Globus pallidus (tissue), 1 donor: ENCODE measurements around the gene DCHS2.

ENCODE experiments used
- DNase-seq: peaks from one replicate; pipeline ENCODE4 v3.0.0-alpha.2; 2015; ENCODE audit warnings: low spot score

The DCHS2 gene

GRCh38 chr4:154490583-154491340 is 837 bp downstream of the DCHS2 start:
- no peak for DNase-seq

GRCh38 chr4:154490234-154490582 is 1.4 kb downstream of the DCHS2 start:
- DNase-seq, result no peak

DNA sequence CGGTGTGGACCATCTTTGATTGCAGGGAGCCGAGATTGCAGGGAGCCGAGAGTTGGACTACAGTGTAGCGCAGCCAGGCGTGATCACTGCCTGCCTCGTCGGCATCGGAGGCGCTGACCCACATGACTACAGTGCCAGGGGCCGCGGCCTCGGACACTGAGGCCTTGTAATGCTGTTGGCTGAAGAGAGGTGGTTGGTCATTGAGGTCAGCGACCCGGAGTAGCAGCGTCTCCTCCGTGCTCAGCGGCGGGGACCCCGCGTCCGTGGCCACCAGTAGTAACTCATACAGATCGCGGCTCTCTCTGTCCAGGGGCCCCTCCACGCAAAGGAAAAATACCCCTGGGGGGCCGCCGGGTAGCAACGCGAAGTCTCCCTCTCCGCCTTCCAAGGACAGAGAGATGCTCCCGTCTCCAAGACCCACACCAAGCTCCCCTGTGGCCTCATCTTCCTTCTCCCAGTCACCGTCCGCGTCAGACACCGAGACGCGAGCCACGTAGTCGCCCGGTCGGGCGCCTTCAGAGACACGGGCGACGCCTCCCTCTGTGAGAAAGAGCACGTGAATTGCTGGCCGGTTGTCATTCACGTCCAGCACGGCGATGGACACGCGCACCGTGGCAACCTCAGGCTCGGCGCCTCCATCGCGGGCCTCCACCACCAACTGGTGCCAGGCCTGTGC is 1.9 kb downstream of the DCHS2 start:
- DNase-seq, result no peak

DNA sequence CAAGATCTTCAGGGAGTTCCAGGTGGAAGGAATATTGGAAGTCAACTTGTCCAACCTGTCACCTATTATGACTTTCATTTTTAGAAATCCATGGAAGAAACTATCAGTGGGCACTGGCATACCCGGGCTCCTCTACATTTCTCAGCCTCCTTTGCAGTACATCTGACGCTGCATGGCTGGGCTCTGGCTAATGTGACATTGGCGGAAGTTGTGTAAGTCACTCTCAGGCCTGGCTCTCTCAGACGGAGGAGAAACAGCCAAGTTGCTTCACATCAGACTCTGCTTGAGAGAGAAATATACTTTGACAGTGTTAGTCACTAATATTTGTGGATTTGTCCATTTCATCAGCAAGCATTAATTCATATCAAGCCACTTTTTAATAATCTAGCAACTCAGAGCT is 4.5 kb downstream of the DCHS2 start:
- no peak for DNase-seq

DNA sequence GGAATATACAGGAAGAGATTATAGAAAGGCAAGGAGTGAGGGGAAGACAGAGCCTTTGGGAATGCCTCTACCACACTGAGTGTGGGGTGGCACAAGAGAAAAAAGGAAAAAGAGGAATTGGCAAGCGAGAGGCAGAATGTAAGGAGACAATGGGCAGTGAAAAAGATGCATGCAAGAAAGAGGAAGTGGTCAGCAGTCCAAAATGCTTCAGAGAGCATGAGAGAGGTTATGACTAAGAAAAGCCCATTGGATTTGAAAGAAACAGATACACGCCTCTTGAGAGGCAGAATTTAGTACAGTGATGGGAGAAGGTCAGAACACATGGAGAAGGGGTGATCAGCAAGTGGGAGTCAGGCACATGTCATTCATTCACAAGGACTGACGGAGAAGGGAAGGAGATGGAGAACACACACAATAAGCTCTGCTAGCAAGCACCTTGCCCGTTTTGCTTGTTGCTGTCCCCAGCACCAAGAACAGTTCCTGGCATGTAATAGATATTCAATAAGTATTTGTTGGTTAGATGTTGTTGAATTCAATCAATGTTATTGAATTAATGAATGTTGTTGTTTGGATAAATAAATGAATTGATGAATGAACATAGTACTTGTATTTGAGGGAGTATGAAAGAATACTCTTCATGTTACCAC is 6.3 kb downstream of the DCHS2 start:
- DNase-seq, result no peak

GRCh38 chr4:154478547-154478946 is 13.1 kb downstream of the DCHS2 start:
- DNase-seq, result no peak

DNA sequence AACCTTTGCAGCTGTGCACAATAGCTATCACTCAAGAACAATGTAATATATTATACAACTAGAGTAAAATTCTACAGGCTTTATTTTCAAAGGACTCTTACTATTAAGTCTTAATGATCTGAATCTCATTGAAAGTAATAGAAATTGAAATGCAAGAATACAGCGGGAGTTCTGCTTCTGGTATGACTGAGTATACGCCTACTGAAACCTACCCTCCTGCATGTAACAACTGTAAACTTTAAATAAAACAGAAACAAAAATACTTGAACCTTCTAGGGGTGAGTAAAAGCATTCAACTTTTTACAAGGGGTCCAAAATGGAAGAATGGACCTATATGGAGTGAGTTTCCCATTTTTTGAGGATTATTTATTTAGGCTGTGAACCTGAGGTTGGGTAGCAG is 13.5 kb downstream of the DCHS2 start:
- DNase-seq, result no peak

DNA sequence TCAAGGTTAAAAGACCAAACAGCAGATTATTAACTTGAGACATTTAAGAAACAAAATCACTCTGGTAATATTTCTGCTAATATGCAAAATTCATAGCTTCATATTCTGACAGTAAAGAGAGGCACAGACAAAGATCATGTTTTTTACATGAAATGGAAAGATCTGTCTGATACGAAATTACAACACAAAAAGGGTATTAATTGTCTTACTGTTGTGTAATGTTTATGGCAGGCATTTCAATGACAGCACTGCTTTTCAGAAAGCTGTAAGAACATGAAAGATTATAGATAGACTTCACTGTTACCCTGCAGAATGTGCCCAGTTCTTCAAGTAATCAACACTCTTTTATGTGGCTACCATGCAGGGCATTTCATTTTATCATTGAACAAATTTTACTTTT is 15.4 kb downstream of the DCHS2 start:
- DNase-seq, result no peak

GRCh38 chr4:154475820-154476219 is 15.8 kb downstream of the DCHS2 start:
- no peak for DNase-seq

- DNase-seq, result no peak
Measured at GRCh38 chr4:154473497-154473896, 18.1 kb downstream of the DCHS2 start.

GRCh38 chr4:154472858-154473257 is 18.7 kb downstream of the DCHS2 start:
- DNase-seq, result no peak

- no peak for DNase-seq
Measured at GRCh38 chr4:154471526-154472331, 19.9 kb downstream of the DCHS2 start.

DNA sequence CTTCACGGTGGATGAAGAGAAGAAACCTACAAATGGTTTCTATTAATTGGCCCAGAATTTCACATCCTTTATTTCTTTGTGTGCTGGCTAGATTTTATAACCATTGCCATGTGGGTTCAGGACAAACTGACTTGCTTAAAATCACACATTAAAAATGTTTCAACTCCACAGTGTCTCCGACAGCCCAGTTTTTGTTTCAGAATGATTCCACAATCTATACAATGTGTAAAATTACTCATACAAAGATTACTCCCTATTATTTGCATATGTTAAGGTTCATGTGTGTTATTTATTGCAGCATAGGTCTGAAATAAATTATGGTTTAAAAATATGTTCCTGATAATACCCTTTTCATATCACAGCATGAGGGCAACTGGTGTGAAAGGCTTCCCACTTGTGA is 20.6 kb downstream of the DCHS2 start:
- no peak for DNase-seq

DNA sequence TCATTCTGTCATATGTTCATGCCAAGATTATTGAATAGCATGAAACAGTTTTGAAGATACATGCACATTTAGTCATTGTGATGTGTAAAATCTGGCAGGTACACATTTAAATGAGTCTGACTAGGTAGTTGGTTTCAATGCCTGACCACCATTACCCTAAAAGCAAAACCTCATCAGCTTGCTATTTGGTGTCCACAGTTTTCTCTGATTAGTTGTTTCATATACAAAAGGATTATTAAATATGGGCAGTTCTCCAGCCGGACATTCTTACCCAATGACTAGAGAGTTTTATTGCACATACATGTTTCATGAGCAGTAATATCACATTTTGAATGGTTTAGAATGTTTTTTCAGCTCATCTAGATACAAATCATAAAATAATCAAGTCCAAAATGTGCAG is 23.7 kb downstream of the DCHS2 start:
- DNase-seq, result no peak

DNA sequence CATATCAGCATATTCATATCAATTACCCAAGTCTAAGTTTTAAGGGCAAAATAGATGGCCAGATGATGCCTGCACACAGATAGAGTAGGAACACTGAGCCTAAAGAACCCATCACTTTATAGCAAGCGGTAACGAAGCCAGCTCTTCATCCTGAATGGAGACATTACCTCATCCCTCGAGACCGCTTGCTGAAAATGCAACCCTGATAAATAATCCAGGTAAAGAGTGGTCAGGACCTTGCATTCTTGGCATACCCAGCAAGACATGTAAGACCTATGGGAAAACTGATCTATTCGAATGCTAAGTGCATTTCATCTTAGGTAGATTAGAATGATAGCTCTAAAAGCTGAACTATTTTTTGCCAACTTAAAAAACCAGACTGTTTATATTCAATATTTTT is 25.3 kb downstream of the DCHS2 start:
- DNase-seq, result no peak

- no peak for DNase-seq
Measured at GRCh38 chr4:154465085-154465484, 26.5 kb downstream of the DCHS2 start.

DNA sequence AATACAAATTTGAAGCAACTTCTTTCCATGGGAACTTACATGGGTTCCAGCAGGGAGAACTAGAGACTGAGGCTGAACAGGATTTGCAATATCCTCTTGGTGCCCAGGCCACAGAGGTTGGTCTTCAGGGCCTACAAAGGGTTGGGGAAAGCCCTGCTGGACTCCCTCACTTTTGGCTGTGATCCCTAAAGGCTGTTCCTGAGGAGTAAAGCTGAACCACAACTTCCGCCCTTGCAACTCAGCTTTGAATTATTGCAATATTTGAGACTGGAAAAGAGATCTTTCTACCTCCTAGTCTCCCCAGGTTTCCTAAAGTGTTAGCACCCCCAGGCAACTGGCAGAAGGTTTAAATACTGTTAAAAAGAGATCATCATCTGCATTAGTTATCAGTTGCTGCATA is 26.9 kb downstream of the DCHS2 start:
- DNase-seq, result no peak

GRCh38 chr4:154462081-154462810 is 29.4 kb downstream of the DCHS2 start:
- no peak for DNase-seq

DNA sequence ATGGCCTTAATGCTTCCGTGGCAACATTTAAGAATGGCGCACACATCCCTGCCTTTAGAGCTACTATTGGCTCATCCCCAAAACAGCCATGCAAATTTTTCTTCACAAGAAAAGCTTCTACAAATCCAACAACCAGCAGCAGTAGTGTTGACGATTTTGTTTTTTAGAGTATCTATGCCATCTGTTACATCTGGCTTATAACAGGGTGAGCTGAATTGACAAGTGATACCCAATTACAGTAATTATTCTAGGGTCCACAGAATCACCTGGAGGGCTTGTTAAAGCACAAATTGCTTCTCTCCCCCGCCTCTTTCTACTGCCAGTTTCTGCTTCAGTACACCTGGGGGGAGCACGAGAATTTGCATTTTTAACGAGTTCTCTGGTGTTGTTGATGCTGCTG is 34.1 kb downstream of the DCHS2 start:
- DNase-seq, result no peak

DNA sequence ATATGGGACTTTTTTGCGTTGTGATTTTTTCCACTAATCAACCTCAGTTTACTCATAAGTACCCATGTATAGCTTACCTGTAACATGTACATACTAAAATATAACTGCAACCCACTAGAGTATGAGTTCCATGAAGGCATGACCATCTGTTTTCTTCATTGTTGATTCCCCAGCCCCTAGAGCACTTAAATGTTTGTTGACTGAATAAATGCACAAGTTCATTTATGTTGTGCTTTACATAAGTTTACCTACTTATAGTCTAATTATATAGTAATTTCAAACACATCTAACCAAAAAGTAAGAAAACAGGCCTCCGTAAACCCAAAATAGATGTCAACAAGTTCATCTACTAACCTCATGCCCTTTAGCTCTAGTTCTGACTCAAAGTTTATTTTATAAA is 34.7 kb downstream of the DCHS2 start:
- DNase-seq, result no peak

GRCh38 chr4:154456240-154456639 is 35.4 kb downstream of the DCHS2 start:
- DNase-seq, result no peak

DNA sequence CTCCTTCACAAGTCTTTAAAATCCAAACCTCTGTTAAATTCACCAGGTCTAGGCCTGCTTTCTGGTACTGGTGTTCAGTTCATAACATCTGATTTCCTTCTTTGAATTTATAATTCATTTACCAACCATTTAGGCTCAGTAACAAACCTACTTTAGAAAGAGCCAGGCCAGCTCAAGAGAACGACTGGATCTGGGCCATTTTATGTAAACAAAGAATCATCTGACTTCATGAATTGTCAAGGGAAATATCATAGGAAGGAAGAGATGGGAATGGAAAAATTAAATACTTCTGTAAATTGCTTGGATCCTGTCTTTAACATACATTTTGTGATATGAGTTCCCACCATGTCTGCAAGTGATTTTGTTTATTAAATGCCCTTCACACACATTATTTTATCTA is 36.5 kb downstream of the DCHS2 start:
- DNase-seq, result no peak
